Adrenal gland (tissue), 5 donors: ENCODE results near the gene ZFP57.

ENCODE experiments used
- CTCF ChIP-seq, 6 experiments: fragments of 450-650 bp in 4 of 6; fragments of 200-600 bp in 2 of 6; sonication (generic) in 1 of 6; IDR thresholded peaks; 1 replicate in 5 of 6; 2 replicates in 1 of 6; pipeline versions ENCODE4 v1.5.1 to v1.8.0; 2016 to 2021; ENCODE audit warnings: antibody characterized with exemption in 6 of 6, mild to moderate bottlenecking in 2 of 6, moderate library complexity in 1 of 6
- POLR2A ChIP-seq, 2 donors: fragments of 450-650 bp; IDR thresholded peaks; one replicate each; pipeline ENCODE4 v1.6.1; 2017; ENCODE audit warnings: antibody characterized with exemption in 2 of 2, mild to moderate bottlenecking in 2 of 2, moderate library complexity in 1 of 2
- donor health status: DM: no; HTN: no; CAD: no.

- TF ChIP-seq CTCF (IDR thresholded peaks at IDR 0.05) (no peak), POLR2A (IDR thresholded peaks at IDR 0.05) (no peak)
Observed at GRCh38 chr6:29709188-29709587, 28.2 kb upstream of the ZFP57 start.
